RKO (cell line): ENCODE data around the gene TEX36.
"Not testable (repeated sequence)": the region's sequence is repeated elsewhere in the genome, so short reads cannot be mapped to it uniquely, and the experiment has no call there.

Experiments used
- DNase-seq: peaks from one replicate; pipeline ENCODE4 v3.0.0-alpha.2; 2016; ENCODE audit warnings: low spot score

The TEX36 gene

DNA sequence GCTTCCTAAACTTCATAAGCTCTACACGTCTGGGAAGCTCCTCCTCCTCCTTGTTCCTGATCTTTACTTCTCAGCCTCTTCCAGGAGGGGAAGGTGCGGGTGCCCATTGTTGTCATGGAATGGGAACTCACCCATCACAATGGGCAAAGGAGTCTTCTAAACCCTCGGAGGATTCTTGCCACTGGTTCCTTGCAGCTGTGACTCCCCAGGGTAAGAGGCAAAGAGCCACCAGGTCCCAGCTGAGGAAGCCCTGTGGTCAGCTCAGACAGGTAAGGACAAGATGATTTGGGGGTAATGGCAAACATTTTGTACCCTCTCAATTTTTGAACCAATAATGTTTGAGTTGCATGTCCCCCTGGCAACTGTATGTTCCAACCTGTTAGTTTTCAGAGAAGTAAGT lies at the start of gene TEX36:
TEX36 (minus strand) TSS at position 101 of the 400 bp plus-strand sequence. CDS start 174 bp downstream, outside the sequence.
- no peak for DNase-seq

- DNase-seq = no peak
Measured at GRCh38 chr10:125727436-125727835, 44.5 kb upstream of the TEX36 start.

GRCh38 chr10:125726914-125727313 lies 44.0 kb upstream of the TEX36 start:
- no peak for DNase-seq

DNA sequence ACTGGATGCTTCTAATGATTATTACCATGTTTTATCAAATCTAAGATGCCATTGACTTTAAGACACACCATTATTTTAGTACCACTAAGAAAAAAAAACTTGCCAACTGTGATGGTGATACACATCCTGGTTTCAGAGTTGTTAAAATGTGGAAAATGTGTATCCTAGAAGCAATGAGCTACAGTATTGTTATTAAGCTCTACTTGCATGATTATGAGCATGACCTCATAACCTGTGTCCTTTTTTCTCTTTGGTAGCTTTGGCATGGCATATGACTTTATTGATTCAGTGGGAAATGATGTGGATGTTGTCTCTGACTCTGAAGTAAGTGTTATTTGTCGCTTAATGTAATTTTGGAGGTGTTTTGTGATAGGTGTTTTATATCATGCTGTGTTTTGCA lies 39.8 kb upstream of the TEX36 start:
- peak; percentile 13 for DNase-seq

- no peak for DNase-seq
Measured at GRCh38 chr10:125721035-125721434, 38.1 kb upstream of the TEX36 start.

GRCh38 chr10:125720002-125720382 lies 37.0 kb upstream of the TEX36 start:
- peak; percentile 20 for DNase-seq

DNA sequence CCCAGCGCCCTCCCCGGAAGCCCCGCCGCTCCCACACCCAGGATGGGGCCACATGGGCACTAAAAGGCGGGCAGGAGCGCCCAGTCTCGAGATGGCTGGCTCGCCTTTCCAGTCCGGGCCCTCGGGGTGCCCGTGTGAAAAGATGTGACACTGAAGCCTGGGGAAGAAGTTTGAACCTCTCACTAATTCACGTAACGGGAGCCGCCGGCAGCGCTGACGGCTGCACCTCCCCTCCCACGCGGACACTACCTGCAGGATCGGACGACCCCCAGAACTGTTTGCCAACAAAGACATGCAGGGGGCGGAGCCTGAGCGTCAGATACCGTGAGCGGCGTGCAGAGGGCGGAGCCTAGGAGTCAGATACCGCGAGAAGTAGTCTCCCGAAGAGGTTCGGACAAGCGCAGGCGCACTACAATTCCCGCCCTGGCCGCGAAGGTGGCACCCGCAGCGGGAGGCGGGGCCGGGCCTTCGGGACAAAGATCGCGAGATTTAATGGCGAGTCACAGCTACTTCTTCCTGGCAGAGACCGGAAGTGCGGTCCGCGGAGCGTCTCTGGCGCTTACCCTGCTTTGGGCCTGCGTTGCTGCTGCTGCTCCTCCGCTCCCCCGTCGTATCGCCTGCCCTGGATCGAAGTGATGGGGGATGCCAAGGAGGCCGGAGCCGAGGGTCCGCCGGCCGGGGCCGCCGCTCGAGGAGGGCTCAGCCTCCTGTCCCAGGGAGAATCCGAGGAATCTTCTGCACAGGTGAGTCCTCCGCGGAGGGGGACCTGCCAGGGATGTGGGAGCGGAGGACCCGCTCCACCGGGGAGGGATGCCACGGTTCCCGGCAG lies 36.4 kb upstream of the TEX36 start, which contains the start of gene EDRF1:
EDRF1 (plus strand) TSS at position 537 of the 829 bp plus-strand sequence; CDS start at position 636, 99 bp downstream.
- DNase-seq = peak; percentile 99

DNA sequence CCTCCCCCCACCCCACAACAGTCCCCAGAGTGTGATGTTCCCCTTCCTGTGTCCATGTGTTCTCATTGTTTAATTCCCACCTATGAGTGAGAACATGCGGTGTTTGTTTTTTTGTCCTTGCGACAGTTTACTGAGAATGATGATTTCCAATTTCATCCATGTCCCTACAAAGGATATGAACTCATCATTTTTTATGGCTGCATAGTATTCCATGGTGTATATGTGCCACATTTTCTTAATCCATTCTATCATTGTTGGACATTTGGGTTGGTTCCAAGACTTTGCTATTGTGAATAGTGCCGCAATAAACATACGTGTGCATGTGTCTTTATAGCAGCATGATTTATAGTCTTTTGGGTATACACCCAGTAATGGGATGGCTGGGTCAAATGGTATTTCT lies 31.8 kb upstream of the TEX36 start:
- not testable (repeated sequence) for DNase-seq

DNA sequence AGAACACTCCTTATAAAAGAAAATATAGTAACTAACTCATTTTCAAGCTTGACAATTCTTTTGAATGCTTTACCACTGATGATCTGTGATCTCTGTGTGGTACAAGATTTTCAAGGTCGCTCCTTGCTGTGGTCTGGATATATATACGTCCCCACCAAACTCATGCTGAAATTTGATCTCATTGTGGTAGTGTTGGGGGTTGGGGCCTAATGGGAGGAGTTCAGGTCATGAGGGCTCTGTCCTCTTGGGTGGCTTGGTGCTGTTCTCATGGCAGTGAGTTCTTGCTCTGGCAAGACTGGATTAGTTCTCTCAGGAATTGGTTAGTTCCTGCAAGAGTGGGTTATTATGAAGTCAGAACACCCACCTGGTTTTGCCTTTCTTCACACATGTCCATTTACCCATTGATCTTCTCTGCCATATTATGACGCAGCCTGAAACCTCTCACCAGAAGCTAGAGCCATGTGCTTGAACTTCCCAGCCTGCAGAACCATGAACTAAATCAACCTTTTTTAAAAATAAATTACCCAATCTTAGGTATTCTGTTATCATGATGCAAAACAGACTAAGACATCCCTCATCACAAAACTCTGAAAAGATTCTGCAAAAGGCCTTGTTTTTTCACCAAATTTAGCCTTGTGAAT lies 28.3 kb upstream of the TEX36 start:
- no peak for DNase-seq

GRCh38 chr10:125709553-125710474 lies 26.9 kb upstream of the TEX36 start:
- DNase-seq = no peak

GRCh38 chr10:125708971-125709503 lies 26.1 kb upstream of the TEX36 start:
- DNase-seq = no peak

DNA sequence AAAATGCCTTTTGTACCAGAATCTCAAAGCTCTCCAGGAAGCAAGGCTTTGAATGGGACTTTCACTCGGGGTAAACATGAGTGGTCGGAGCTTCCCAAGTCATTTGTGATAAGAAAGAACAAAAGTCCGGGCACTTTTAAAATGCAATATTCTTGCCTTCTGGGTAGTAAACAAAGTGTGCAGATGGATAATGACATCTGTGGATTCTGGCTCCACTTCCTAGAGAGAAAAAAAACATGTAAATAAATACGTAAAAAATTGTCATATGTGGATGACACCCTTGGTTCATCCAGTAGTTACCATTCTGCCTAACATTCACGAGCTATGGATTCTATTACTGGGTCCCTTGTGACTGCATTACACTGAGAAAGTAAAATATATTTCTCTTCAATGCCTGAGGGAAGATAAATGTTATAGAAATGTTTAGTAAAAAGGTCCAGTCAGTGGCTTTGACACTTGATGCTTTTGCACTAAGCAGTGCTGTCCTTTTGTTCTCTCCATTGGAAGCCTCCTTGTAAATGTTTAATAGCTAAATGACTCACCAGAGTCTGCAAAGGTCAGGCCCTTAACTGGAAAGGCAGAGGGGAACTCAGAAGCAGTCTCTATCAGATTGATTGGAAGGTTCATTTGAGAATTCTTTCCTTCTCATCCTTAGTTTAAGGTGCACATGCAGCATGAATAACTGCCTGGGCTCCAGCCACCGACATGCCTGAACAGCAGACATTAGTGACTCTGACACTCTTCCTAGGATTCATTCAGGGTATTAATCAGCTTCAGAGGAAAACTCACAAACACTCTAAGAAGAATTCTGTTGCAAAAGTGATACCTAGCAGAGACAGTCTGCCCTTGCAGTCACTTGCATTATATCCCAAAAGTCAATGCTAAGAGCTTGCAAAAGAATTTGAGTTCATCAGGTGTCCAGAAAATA lies 24.8 kb upstream of the TEX36 start:
- no peak for DNase-seq

GRCh38 chr10:125700355-125700911 lies 17.5 kb upstream of the TEX36 start:
- peak; percentile 12 for DNase-seq

- DNase-seq = no peak
Measured at GRCh38 chr10:125699562-125700143, 16.7 kb upstream of the TEX36 start.

GRCh38 chr10:125698481-125698998 lies 15.6 kb upstream of the TEX36 start:
- DNase-seq = no peak

DNA sequence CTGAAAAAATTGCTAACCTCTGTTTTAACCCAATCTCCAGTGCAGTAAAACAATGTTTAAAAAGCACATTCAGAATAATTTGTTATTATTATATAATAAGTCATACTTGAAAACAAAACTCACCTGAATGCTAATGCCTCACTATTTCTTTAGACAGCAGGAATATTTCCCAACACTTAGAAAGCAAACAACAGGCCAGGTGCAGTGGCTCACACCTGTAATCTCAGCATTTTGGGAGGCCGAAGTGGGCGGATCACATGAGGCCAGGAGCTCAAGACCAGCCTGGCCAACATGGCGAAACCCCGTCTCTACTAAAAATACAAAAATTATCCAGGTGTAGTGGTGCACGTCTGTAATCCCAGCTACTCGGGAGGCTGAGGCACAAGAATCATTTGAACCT lies 13.9 kb upstream of the TEX36 start:
- not testable (repeated sequence) for DNase-seq

DNA sequence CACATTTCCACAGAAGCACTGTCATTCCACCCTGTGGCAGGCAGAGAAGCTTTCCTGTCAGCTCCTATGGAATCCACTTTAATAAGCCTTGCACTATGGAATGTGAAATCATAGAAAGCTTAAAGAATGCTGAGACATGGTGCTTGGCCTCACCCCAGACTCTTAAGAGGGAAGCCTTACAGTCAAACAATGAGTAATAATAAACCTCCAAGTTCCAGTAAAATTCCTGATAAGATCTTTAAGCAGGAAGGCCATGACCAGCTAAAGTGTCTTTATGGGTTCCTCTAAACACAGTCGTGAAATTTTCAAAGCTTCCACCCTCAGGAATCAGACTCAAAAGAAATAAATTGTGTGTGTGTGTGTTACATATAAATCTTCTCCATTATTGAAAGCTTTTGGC lies 11.9 kb upstream of the TEX36 start:
- no peak for DNase-seq

GRCh38 chr10:125693524-125693847 lies 10.5 kb upstream of the TEX36 start:
- no peak for DNase-seq

DNA sequence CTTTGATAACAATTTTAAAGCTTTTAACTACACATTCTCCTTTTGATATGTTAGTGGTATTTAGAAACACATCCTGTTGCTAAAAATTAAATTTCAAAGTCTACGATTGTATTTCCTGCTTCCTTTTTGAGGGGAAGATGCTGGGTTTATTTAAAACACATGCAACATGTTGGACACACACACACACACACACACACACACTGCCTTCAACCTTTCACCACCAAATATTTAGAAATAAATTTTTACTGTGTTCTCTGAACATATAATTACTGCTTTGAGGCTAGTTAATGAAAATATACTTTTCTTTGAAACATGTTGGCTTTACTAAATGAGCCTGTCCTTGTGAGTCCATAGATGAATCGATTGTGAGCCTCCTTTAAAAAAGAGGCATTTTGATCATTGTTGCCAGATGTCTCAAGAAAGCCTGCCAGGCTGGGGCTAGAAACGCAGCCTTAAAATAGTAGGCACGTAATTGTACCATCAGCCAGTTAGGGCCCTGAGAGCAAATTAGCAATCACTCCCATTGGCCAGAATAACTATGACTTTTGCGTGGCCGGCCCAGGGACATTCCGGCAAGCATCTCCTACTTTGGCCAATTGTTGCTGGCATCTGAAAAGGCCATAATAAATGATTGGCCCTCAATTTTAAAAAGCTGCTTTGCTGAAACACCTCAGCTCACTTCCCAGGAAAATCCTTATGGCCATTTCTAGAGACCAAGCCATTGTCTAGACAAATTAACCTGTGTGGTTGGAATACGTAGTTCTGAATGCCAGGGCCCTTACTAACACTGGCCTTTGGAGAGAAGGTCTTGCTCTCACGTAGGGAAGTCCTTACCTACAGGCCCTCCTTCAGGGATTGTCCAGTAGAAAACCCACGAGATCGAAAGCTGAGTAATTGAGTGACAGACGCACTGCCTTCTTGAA lies 9.9 kb upstream of the TEX36 start:
- DNase-seq = no peak
